Esophagus squamous epithelium (tissue), 5 donors: Measurements from ENCODE around the gene BFAR. TPM values are rescaled to one million over a fixed set of nuclear protein-coding genes. Genes with fewer than 3 reads are reported as not detected.
"Not testable (repeated sequence)": the region's sequence is repeated elsewhere in the genome, so short reads cannot be mapped to it uniquely, and the experiment has no call there.

ENCODE experiments used
- DNase-seq: peaks from one replicate; lab custom pipeline; 2025; lab: John Stamatoyannopoulos, UW
- H3K27ac ChIP-seq, 4 donors: fragments of 200-600 bp; sonication (generic); one replicate each; pipeline ENCODE4 v1.5.1; 2016 to 2019; ENCODE audit warnings: mild to moderate bottlenecking in 1 of 4
- H3K27me3 ChIP-seq, 4 donors: fragments of 200-600 bp; sonication (generic); 1 replicate in 3 of 4; 2 replicates in 1 of 4; pipeline versions ENCODE4 v1.5.1 to v1.6.0; 2017 to 2021; ENCODE audit warnings: antibody characterized with exemption in 1 of 4
- H3K36me3 ChIP-seq, 3 donors: fragments of 200-600 bp; sonication (generic); one replicate each; pipeline ENCODE4 v1.5.1; 2016 to 2019
- H3K4me1 ChIP-seq, 3 donors: fragments of 200-600 bp; sonication (generic); one replicate each; pipeline ENCODE4 v1.5.1; 2017 to 2019
- H3K4me3 ChIP-seq, 4 donors: fragments of 200-600 bp; sonication (generic); 1 replicate in 3 of 4; 2 replicates in 1 of 4; pipeline ENCODE4 v1.5.1; 2016 to 2019; ENCODE audit warnings: mild to moderate bottlenecking in 2 of 4, moderate library complexity in 1 of 4
- H3K9me3 ChIP-seq, 3 donors: fragments of 200-600 bp; sonication (generic); one replicate each; pipeline ENCODE4 v1.5.1; 2016 to 2019
- CTCF ChIP-seq, 6 experiments: fragments of 450-650 bp in 4 of 6; fragments of 200-600 bp in 2 of 6; sonication (generic) in 2 of 6; IDR thresholded peaks; one replicate each; pipeline ENCODE4 v1.5.1; 2016 to 2019; ENCODE audit warnings: antibody characterized with exemption in 6 of 6, mild to moderate bottlenecking in 4 of 6, moderate library complexity in 4 of 6
- POLR2A ChIP-seq, 4 donors: fragments of 450-650 bp; IDR thresholded peaks; one replicate each; pipeline ENCODE4 v1.6.1; 2017; ENCODE audit warnings: antibody characterized with exemption in 4 of 4, mild to moderate bottlenecking in 4 of 4, moderate library complexity in 3 of 4
- WGBS, 2 donors: methylation state at CpG; one replicate each; pipeline ENCODE4 v1.1.5; 2018; 5-methylcytosine and 5-hydroxymethylcytosine counted together
- intact Hi-C: fragments of 100-400 bp; cut with DNase I; formaldehyde crosslinking; loops from one replicate; pipeline ENCODE4 v1.15.0; 2022
- total RNA-seq, 4 donors: library from RNA; depleted of rRNA; stranded (reverse); fragments of >200 nt; gene quantifications; one replicate each; pipeline ENCODE4 v1.1.0, GENCODE V29; 2016
- donor health status: DM: yes; HTN: yes; CAD: no.

BFAR gene
- total RNA-seq, 4 donors from 2014 or later, result 15.1 to 40.4 (median 22.9) TPM

- no peak for DNase-seq
- peaks cover under 1 to 72% (median 34%) of the 10 kb centered on the region in 3 donors for H3K4me1 ChIP-seq
- H3K4me3 ChIP-seq, result no peak overlapping the region
- intact Hi-C loops, result no loop called here
- H3K36me3 ChIP-seq, result peaks cover 0 to 30% (median 0%) of the 10 kb centered on the region in 3 donors
- no peak for TF ChIP-seq CTCF (IDR thresholded peaks at IDR 0.05)
- TF ChIP-seq POLR2A (IDR thresholded peaks at IDR 0.05), result no peak
- peak overlapping the region in 3 of 4 donors; percentile 10 to 60 (median 59) for H3K27ac ChIP-seq
- H3K27me3 ChIP-seq, result no peaks in the 10 kb centered on the region
- 67 to 68% methylated on average over 11 to 12 of the region's 12 CpGs for WGBS, 2 donors
- no peaks in the 10 kb centered on the region for H3K9me3 ChIP-seq
Measured at GRCh38 chr16:14635395-14636165, 2.8 kb downstream of the BFAR start.

- H3K9me3 ChIP-seq, H3K27me3 ChIP-seq, intact Hi-C loops, DNase-seq, H3K4me3 ChIP-seq: not testable (repeated sequence)
- WGBS, 2 donors, result 51 to 67% methylated on average over 11 to 13 of the region's 17 CpGs
- Histone ChIP-seq H3K4me1 (peaks cover 4 to 72% (median 30%) of the 10 kb centered on the region in 3 donors), H3K27ac (peak overlapping the region; percentile 1 to 60 (median 34)), H3K36me3 (peaks cover 0 to 30% (median 0%) of the 10 kb centered on the region in 3 donors)
Measured at GRCh38 chr16:14636179-14636950, 3.6 kb downstream of the BFAR start.

DNA sequence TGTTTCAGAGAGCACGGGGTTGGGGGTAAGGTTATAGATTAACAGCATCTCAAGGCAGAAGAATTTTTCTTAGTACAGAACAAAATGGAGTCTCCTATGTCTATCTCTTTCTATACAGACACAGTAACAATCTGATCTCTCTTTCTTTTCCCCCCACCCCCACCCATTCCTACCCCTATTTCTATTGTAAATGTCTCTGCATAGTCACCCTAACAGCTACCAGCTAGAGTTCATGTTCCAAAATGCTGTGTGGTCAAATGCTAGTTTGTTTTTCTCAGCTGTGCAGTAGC lies 4.1 kb downstream of the BFAR start:
- peak overlapping the region in 2 of 4 donors; percentile 27 to 60 for H3K27ac ChIP-seq
- DNase-seq, H3K27me3 ChIP-seq, intact Hi-C loops, H3K9me3 ChIP-seq, H3K4me3 ChIP-seq: not testable (repeated sequence)
- H3K36me3 ChIP-seq, result peaks cover 0 to 30% (median 0%) of the 10 kb centered on the region in 3 donors
- WGBS, 2 donors, result 21 to 73% methylated on average over 1 of the region's 1 CpG
- H3K4me1 ChIP-seq, result peaks cover 4 to 73% (median 26%) of the 10 kb centered on the region in 3 donors

- WGBS, 2 donors, result 72 to 82% methylated on average over 10 of the region's 10 CpGs
- peaks cover 8 to 45% (median 14%) of the 10 kb centered on the region in 3 donors for H3K36me3 ChIP-seq
- intact Hi-C loops, result no loop called here
- H3K4me3 ChIP-seq, result no peak overlapping the region
- peaks cover 4 to 45% (median 6%) of the 10 kb centered on the region in 3 donors for H3K4me1 ChIP-seq
- H3K27me3 ChIP-seq, result no peaks in the 10 kb centered on the region
- no peak for DNase-seq
- TF ChIP-seq CTCF (IDR thresholded peaks at IDR 0.05), result peak in 2 of 6 experiments; percentile 12 to 22
- no peak for TF ChIP-seq POLR2A (IDR thresholded peaks at IDR 0.05)
- peak overlapping the region in 3 of 4 donors; percentile 50 to 65 (median 64) for H3K27ac ChIP-seq
- H3K9me3 ChIP-seq, result no peaks in the 10 kb centered on the region
Measured at GRCh38 chr16:14640538-14640937, 7.8 kb downstream of the BFAR start.

GRCh38 chr16:14641206-14641605 lies 8.5 kb downstream of the BFAR start:
- Histone ChIP-seq H3K27ac (peak overlapping the region in 2 of 4 donors; percentile 50 to 65), H3K36me3 (peaks cover 8 to 52% (median 15%) of the 10 kb centered on the region in 3 donors), H3K9me3 (no peaks in the 10 kb centered on the region), H3K27me3 (no peaks in the 10 kb centered on the region), H3K4me1 (peaks cover 0 to 38% (median 4%) of the 10 kb centered on the region in 3 donors), H3K4me3 (no peak overlapping the region)
- WGBS, 2 donors, result 85 to 94% methylated on average over 6 to 7 of the region's 8 CpGs
- intact Hi-C loops, result no loop called here
- TF ChIP-seq CTCF (IDR thresholded peaks at IDR 0.05) (no peak), POLR2A (IDR thresholded peaks at IDR 0.05) (no peak)
- no peak for DNase-seq

DNA sequence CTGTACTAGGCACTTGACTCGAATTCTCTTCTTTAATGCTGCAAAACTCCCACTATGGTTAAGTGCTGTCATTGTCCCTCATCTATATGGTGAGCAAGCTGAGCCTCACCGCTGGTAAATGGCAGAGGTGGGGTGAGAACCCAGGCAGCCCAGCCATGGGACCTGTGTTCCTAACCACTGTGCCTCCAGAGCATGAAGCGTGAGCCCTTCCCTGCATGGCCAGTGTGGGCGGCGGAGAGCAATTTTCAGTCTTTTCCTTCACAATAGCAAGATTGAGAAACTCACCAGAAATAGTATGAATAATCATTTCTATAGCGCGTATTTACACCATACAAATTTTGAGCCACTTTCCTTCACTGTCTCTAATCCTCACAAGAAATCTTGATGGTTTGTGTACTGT lies 9.2 kb downstream of the BFAR start:
- TF ChIP-seq POLR2A (IDR thresholded peaks at IDR 0.05) (no peak), CTCF (IDR thresholded peaks at IDR 0.05) (no peak)
- Histone ChIP-seq H3K9me3 (no peaks in the 10 kb centered on the region), H3K27me3 (no peaks in the 10 kb centered on the region), H3K4me3 (no peak overlapping the region), H3K36me3 (peaks cover 8 to 59% (median 17%) of the 10 kb centered on the region in 3 donors), H3K4me1 (peaks cover 0 to 31% (median 4%) of the 10 kb centered on the region in 3 donors), H3K27ac (no peak overlapping the region)
- DNase-seq, result no peak
- intact Hi-C loops, result no loop called here
- WGBS, 2 donors, result 93 to 94% methylated on average over 5 to 7 of the region's 7 CpGs
